HCT116 (cell line): ENCODE data around the gene RPLP2. TPM values are rescaled to one million over a fixed set of nuclear protein-coding genes. Genes with fewer than 3 reads are reported as not detected.

Source experiments
- FOSL1 ChIP-seq: IDR thresholded peaks from 2 replicates; pipeline ENCODE4 v1.6.1; 2012; ENCODE audit warnings: low read depth
- total RNA-seq: library from RNA; stranded (reverse); gene quantifications from one replicate; pipeline ENCODE4 v1.2.1, GENCODE V29; 2021; ENCODE audit not compliant: unreplicated experiment
- TF ChIP-seq, protein P1 (sequence below): IDR thresholded peaks from 2 replicates; pipeline ENCODE4 v1.6.1; 2011; ENCODE audit warnings: mild to moderate bottlenecking, low read length, moderate library complexity; ENCODE audit not compliant: insufficient replicate concordance; ENCODE audit errors: extremely low read depth
- TF ChIP-seq, protein P2 (sequence below): IDR thresholded peaks from 2 replicates; pipeline ENCODE4 v1.6.1; 2012
- TF ChIP-seq, protein P3 (sequence below): IDR thresholded peaks from 2 replicates; pipeline ENCODE4 v1.6.1; 2012; ENCODE audit warnings: low read depth
- TF ChIP-seq, protein P4 (sequence below): IDR thresholded peaks from 2 replicates; pipeline ENCODE4 v1.6.1; 2012

The RPLP2 gene
- total RNA-seq, 1 experiment from 2014 or later, result 3,615 TPM

DNA sequence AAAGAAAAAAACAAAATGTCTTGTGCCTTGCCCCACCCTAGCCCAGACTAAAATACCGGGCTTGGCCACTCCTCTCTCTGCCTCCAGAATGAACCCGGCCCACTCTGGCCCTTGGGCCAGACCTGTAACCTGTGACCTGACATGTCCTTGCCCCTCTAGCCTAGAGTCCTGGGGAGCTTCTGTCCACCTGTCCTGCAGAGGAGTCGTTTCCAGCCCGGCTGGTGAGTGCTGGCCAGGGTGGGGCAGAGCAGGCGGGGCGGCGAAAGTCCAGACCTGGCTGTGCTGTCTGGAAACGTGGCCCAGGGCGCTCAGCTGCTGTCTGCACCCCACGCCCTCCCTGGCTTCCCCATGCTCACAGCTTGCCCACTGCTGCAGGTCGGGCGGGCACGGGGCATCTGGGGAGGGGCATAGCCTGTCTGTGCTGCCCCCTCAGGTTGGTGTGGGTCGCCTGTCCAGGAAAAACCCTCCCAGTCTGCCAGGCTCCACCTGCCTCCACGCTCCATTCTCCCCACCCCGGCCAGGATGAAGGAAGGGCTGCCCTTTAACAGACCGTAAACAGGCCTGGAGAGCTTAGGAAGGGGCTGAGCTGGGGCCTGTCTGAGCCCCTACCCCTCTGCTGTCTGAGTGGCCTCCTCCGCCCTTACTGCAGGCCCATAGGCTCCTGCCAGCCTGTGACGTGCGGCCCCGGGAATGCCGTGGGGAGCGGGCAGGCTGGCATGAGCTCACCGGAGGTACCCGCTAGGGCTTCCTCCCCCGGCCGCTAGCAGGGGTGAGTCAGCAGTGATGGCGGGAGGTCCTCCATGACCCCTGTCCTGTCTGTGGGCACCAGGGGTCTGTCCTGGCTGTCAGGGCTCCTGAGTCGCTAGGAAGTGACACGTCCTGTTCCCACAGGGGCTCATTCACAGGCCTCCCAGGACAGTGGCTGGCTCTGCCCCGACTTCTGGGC lies 24.9 kb downstream of the RPLP2 start (continued):
- TF ChIP-seq, protein P1, sequence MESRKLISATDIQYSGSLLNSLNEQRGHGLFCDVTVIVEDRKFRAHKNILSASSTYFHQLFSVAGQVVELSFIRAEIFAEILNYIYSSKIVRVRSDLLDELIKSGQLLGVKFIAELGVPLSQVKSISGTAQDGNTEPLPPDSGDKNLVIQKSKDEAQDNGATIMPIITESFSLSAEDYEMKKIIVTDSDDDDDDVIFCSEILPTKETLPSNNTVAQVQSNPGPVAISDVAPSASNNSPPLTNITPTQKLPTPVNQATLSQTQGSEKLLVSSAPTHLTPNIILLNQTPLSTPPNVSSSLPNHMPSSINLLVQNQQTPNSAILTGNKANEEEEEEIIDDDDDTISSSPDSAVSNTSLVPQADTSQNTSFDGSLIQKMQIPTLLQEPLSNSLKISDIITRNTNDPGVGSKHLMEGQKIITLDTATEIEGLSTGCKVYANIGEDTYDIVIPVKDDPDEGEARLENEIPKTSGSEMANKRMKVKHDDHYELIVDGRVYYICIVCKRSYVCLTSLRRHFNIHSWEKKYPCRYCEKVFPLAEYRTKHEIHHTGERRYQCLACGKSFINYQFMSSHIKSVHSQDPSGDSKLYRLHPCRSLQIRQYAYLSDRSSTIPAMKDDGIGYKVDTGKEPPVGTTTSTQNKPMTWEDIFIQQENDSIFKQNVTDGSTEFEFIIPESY, result peak; percentile 40
- TF ChIP-seq, protein P2, sequence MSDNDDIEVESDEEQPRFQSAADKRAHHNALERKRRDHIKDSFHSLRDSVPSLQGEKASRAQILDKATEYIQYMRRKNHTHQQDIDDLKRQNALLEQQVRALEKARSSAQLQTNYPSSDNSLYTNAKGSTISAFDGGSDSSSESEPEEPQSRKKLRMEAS, result no peak
- TF ChIP-seq, protein P3, sequence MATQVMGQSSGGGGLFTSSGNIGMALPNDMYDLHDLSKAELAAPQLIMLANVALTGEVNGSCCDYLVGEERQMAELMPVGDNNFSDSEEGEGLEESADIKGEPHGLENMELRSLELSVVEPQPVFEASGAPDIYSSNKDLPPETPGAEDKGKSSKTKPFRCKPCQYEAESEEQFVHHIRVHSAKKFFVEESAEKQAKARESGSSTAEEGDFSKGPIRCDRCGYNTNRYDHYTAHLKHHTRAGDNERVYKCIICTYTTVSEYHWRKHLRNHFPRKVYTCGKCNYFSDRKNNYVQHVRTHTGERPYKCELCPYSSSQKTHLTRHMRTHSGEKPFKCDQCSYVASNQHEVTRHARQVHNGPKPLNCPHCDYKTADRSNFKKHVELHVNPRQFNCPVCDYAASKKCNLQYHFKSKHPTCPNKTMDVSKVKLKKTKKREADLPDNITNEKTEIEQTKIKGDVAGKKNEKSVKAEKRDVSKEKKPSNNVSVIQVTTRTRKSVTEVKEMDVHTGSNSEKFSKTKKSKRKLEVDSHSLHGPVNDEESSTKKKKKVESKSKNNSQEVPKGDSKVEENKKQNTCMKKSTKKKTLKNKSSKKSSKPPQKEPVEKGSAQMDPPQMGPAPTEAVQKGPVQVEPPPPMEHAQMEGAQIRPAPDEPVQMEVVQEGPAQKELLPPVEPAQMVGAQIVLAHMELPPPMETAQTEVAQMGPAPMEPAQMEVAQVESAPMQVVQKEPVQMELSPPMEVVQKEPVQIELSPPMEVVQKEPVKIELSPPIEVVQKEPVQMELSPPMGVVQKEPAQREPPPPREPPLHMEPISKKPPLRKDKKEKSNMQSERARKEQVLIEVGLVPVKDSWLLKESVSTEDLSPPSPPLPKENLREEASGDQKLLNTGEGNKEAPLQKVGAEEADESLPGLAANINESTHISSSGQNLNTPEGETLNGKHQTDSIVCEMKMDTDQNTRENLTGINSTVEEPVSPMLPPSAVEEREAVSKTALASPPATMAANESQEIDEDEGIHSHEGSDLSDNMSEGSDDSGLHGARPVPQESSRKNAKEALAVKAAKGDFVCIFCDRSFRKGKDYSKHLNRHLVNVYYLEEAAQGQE, result no peak
- TF ChIP-seq, protein P4, sequence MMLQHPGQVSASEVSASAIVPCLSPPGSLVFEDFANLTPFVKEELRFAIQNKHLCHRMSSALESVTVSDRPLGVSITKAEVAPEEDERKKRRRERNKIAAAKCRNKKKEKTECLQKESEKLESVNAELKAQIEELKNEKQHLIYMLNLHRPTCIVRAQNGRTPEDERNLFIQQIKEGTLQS, result no peak
- TF ChIP-seq FOSL1, result no peak
